Neural progenitor cell (in vitro differentiated cells): ENCODE measurements around the gene TOR1A. TPM values are rescaled to one million over a fixed set of nuclear protein-coding genes. Genes with fewer than 3 reads are reported as not detected.

Experiments
- DNase-seq: peaks from one replicate; pipeline ENCODE4 v3.0.0-alpha.2; 2016; ENCODE audit warnings: low spot score
- H2AFZ ChIP-seq: fragments of 200-600 bp; sonication (generic); replicated peaks from 2 replicates; pipeline ENCODE4 v1.6.1; 2016; ENCODE audit warnings: antibody characterized with exemption
- H3F3A ChIP-seq: fragments of 200-600 bp; sonication (generic); 2 replicates; pipeline ENCODE4 v1.6.1; 2016; ENCODE audit warnings: antibody characterized with exemption, low read depth
- H3K27ac ChIP-seq: fragments of 200-600 bp; sonication (generic); 2 replicates; pipeline ENCODE4 v1.5.1; 2016; ENCODE audit warnings: mild to moderate bottlenecking
- H3K27me3 ChIP-seq: fragments of 200-600 bp; sonication (generic); 2 replicates; pipeline ENCODE4 v1.6.1; 2016; ENCODE audit warnings: mild to moderate bottlenecking, moderate library complexity
- H3K36me3 ChIP-seq: fragments of 200-600 bp; sonication (generic); 2 replicates; pipeline ENCODE4 v1.5.1; 2016
- H3K4me1 ChIP-seq: fragments of 200-600 bp; sonication (generic); 2 replicates; pipeline ENCODE4 v1.6.1; 2016; ENCODE audit warnings: mixed run types
- H3K4me2 ChIP-seq: fragments of 200-600 bp; sonication (generic); 2 replicates; pipeline ENCODE4 v1.6.1; 2016
- H3K4me3 ChIP-seq: fragments of 200-600 bp; sonication (generic); 2 replicates; pipeline ENCODE4 v1.5.1; 2016
- H3K79me2 ChIP-seq: fragments of 200-600 bp; sonication (generic); 2 replicates; pipeline ENCODE4 v1.6.1; 2016; ENCODE audit warnings: low read depth
- H3K9ac ChIP-seq: fragments of 200-600 bp; sonication (generic); 2 replicates; pipeline ENCODE4 v1.6.1; 2016
- H3K9me3 ChIP-seq: fragments of 200-600 bp; sonication (generic); 2 replicates; pipeline ENCODE4 v1.5.1; 2016; ENCODE audit warnings: low read depth
- H4K20me1 ChIP-seq: fragments of 200-600 bp; sonication (generic); 2 replicates; pipeline ENCODE4 v1.6.1; 2016; ENCODE audit warnings: low read depth
- H3K27ac Mint-ChIP-seq: 3 replicates; pipeline ENCODE4 v1.8.0; 2021; ENCODE audit warnings: mixed read lengths
- H3K27me3 Mint-ChIP-seq: 2 replicates; pipeline ENCODE4 v1.8.0; 2022; ENCODE audit warnings: low read depth, mild to moderate bottlenecking, inconsistent platforms, moderate library complexity, mixed read lengths; ENCODE audit not compliant: insufficient read depth
- H3K36me3 Mint-ChIP-seq: 3 replicates; pipeline ENCODE4 v1.8.0; 2021; ENCODE audit warnings: mixed read lengths
- H3K4me1 Mint-ChIP-seq: 3 replicates; pipeline ENCODE4 v1.8.0; 2021; ENCODE audit warnings: mixed read lengths
- H3K4me3 Mint-ChIP-seq: 3 replicates; pipeline ENCODE4 v1.8.0; 2021; ENCODE audit warnings: mild to moderate bottlenecking, moderate library complexity, mixed read lengths
- H3K9me3 Mint-ChIP-seq: 3 replicates; pipeline ENCODE4 v1.8.0; 2020; ENCODE audit warnings: mixed read lengths
- CTCF ChIP-seq: fragments of 200-600 bp; sonication (generic); IDR thresholded peaks from 2 replicates; pipeline ENCODE4 v1.5.1; 2017; ENCODE audit warnings: antibody characterized with exemption, mild to moderate bottlenecking
- EZH2 ChIP-seq: fragments of 200-600 bp; sonication (generic); IDR thresholded peaks from 2 replicates; pipeline ENCODE4 v1.6.1; 2017; ENCODE audit warnings: antibody characterized with exemption, mild to moderate bottlenecking, moderate library complexity
- EZH2phosphoT487 ChIP-seq: fragments of 200-600 bp; sonication (generic); IDR thresholded peaks from 2 replicates; pipeline ENCODE4 v1.6.1; 2017; ENCODE audit warnings: antibody characterized with exemption
- total RNA-seq: library from RNA; depleted of rRNA; stranded (reverse); fragments of >200 nt; gene quantifications from 2 replicates; pipeline ENCODE4 v1.2.3, GENCODE V29; 2015; ENCODE audit warnings: low replicate concordance

Gene TOR1A
- total RNA-seq, 1 donor from 2014 or later: 39.6 TPM

GRCh38 chr9:129858167-129858962, 34.4 kb upstream of the TOR1A start:
- Mint-ChIP-seq H3K27me3 (no peaks in the 10 kb centered on the region), H3K36me3 (peaks cover 13% of the 10 kb centered on the region), H3K9me3 (no peaks in the 10 kb centered on the region), H3K4me1 (no peaks in the 10 kb centered on the region), H3K27ac (no peak overlapping the region), H3K4me3 (no peak overlapping the region)
- no peaks in the 10 kb centered on the region for H3K4me1 ChIP-seq
- no peaks in the 10 kb centered on the region for H3K9me3 ChIP-seq
- DNase-seq: no peak
- H2AFZ ChIP-seq: no peak overlapping the region
- no peaks in the 10 kb centered on the region for H3F3A ChIP-seq
- no peak for TF ChIP-seq EZH2
- TF ChIP-seq CTCF: no peak
- TF ChIP-seq EZH2phosphoT487: no peak
- H3K4me3 ChIP-seq: no peak overlapping the region
- no peak overlapping the region for H3K4me2 ChIP-seq
- H3K79me2 ChIP-seq: no peaks in the 10 kb centered on the region
- no peaks in the 10 kb centered on the region for H3K27me3 ChIP-seq
- no peaks in the 10 kb centered on the region for H4K20me1 ChIP-seq
- H3K27ac ChIP-seq: no peak overlapping the region
- no peaks in the 10 kb centered on the region for H3K36me3 ChIP-seq
- no peak overlapping the region for H3K9ac ChIP-seq

GRCh38 chr9:129857207-129857606, 33.3 kb upstream of the TOR1A start:
- Histone ChIP-seq H3K36me3 (no peaks in the 10 kb centered on the region), H4K20me1 (no peaks in the 10 kb centered on the region), H3K27me3 (no peaks in the 10 kb centered on the region), H2AFZ (no peak overlapping the region), H3K4me3 (no peak overlapping the region), H3K4me1 (no peaks in the 10 kb centered on the region), H3K27ac (no peak overlapping the region), H3K9ac (no peak overlapping the region), H3K4me2 (no peak overlapping the region), H3K9me3 (no peaks in the 10 kb centered on the region), H3K79me2 (no peaks in the 10 kb centered on the region), H3F3A (no peaks in the 10 kb centered on the region)
- Mint-ChIP-seq H3K27me3 (no peaks in the 10 kb centered on the region), H3K27ac (no peak overlapping the region), H3K9me3 (no peaks in the 10 kb centered on the region), H3K36me3 (peaks cover 14% of the 10 kb centered on the region), H3K4me3 (peak overlapping the region; percentile 38), H3K4me1 (no peaks in the 10 kb centered on the region)
- no peak for TF ChIP-seq EZH2
- TF ChIP-seq CTCF: no peak
- TF ChIP-seq EZH2phosphoT487: no peak
- no peak for DNase-seq

GRCh38 chr9:129854588-129855110, 30.7 kb upstream of the TOR1A start:
- H3K36me3 Mint-ChIP-seq: peaks cover 27% of the 10 kb centered on the region
- no peaks in the 10 kb centered on the region for H3F3A ChIP-seq
- H4K20me1 ChIP-seq: no peaks in the 10 kb centered on the region
- H3K36me3 ChIP-seq: no peaks in the 10 kb centered on the region
- no peak overlapping the region for H3K9ac ChIP-seq
- H3K4me3 Mint-ChIP-seq: no peak overlapping the region
- no peaks in the 10 kb centered on the region for H3K9me3 Mint-ChIP-seq
- H3K27me3 Mint-ChIP-seq: no peaks in the 10 kb centered on the region
- no peaks in the 10 kb centered on the region for H3K79me2 ChIP-seq
- TF ChIP-seq EZH2phosphoT487 (no peak), EZH2 (no peak), CTCF (no peak)
- H3K4me1 Mint-ChIP-seq: no peaks in the 10 kb centered on the region
- no peak overlapping the region for H2AFZ ChIP-seq
- H3K9me3 ChIP-seq: no peaks in the 10 kb centered on the region
- H3K4me3 ChIP-seq: no peak overlapping the region
- H3K4me1 ChIP-seq: no peaks in the 10 kb centered on the region
- no peak overlapping the region for H3K4me2 ChIP-seq
- no peak overlapping the region for H3K27ac ChIP-seq
- H3K27ac Mint-ChIP-seq: no peak overlapping the region
- no peaks in the 10 kb centered on the region for H3K27me3 ChIP-seq
- no peak for DNase-seq
